GM21737 (cell line): Measurements from ENCODE around the gene ZG16.
A peak's percentile ranks its signal among the peaks of the same experiment; 100 is the strongest.
"Not testable (repeated sequence)": the region's sequence is repeated elsewhere in the genome, so short reads cannot be mapped to it uniquely, and the experiment has no call there.

Experiments
- ATAC-seq: cut with Tn5 transposase; IDR thresholded peaks from one replicate; pipeline ENCODE4 v1.9.1; 2021; ENCODE audit warnings: mild to moderate bottlenecking, moderate library complexity; ENCODE audit not compliant: unreplicated experiment

ZG16 gene, protein sequence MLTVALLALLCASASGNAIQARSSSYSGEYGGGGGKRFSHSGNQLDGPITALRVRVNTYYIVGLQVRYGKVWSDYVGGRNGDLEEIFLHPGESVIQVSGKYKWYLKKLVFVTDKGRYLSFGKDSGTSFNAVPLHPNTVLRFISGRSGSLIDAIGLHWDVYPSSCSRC

GRCh38 chr16:29777576-29778350 lies at the start of gene ZG16:
Gene ZG16 (plus strand): TSS chr16:29778256. CDS start chr16:29779267, 1,011 bp downstream.
- no peak for ATAC-seq

GRCh38 chr16:29729116-29729521 lies 48.9 kb upstream of the ZG16 start:
- ATAC-seq, result no peak

GRCh38 chr16:29730649-29731048 lies 47.4 kb upstream of the ZG16 start:
- ATAC-seq, result no peak

- ATAC-seq, result peak; percentile 63
Observed at GRCh38 chr16:29731768-29732601, 46.1 kb upstream of the ZG16 start.

- no peak for ATAC-seq
Observed at GRCh38 chr16:29734786-29735185, 43.3 kb upstream of the ZG16 start.

DNA sequence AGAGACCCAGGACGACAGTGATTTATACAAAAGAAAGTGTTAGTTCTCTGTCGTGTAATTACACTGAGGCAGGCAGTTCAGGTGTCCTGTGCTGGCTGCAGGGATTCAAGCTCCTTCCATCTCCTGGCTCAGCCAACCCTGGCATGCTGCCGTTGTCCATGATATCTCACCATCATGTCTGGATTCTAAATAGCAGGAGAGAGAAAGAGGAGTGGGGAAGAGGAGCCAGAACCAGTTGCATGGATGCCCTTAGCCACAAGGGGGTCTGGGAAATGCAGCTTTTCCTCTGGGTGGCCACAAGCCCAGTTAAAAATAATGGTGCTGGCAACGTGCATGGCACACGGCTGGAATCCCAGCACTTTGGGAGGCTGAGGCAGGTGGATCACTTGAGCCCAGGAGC lies 41.9 kb upstream of the ZG16 start:
- ATAC-seq, result no peak

DNA sequence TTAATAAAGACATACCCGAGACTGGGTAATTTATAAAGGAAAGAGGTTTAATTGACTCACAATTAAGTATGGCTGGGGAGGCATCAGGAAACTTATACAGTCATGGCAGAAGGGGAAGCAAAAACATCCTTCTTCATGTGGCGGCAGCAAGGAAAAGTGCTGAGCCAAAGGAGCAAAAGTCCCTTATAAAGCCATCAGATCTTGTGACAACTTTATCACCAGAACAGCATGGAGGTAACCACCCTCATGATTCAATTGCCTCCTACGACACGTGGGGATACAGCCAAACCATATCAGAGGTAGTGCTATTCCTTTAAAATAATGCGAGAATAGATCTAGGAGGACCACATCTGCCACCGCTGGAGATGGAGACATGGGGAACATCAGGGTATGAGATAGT lies 41.3 kb upstream of the ZG16 start:
- no peak for ATAC-seq

- ATAC-seq, result no peak
Observed at GRCh38 chr16:29737713-29738112, 40.3 kb upstream of the ZG16 start.

- ATAC-seq, result no peak
Observed at GRCh38 chr16:29738514-29738913, 39.5 kb upstream of the ZG16 start.

DNA sequence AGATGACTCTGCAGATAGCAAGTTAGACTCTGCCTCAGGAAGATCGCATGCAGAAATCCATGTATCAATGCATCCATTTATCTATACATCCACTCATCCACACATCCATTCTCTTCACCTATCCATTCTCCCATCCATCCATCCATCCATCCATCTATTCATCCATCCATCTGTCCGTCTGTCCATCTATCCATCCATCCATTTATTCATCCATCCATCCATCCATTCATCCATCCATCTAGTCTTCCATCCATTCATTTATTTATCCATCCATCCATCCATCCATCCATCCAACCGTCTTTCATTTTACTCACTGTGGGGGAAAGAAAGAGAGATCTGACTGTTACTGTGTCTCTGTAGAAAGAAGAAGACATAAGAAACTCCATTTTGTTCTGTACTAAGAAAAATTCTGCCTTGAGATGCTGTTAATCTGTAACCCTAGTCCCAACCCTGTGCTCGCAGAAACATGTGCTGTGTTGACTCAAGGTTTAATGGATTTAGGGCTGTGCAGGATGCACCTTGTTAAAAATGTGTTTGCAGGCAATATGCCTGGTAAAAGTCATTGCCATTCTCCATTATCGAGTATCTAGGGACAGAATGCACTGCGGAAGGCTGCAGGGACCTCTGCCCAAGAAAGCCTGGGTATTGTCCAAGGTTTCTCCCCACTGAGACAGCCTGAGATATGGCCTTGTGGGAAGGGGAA lies 38.0 kb upstream of the ZG16 start:
- ATAC-seq, result not testable (repeated sequence)

GRCh38 chr16:29740630-29741015 lies 37.4 kb upstream of the ZG16 start:
- ATAC-seq, result not testable (repeated sequence)

GRCh38 chr16:29742683-29743275 lies 35.3 kb upstream of the ZG16 start:
- ATAC-seq, result no peak

DNA sequence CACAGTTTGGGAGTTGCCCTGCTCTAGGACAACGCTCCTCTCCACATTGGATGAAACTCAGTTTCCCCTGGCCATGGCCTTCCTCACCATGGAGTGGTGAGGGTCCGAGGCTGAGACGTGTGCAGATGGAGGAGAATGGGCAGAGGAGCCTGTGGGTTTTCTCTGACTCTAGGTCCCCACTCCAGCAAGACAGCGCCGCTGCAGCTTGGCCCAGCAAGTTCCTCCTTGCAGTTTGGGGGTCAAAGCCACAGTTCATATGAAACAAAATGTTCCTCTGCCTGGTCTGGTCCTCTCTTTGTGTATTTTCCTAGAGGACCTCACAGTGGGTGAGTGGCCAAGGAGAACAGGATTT lies 34.6 kb upstream of the ZG16 start:
- ATAC-seq, result no peak

DNA sequence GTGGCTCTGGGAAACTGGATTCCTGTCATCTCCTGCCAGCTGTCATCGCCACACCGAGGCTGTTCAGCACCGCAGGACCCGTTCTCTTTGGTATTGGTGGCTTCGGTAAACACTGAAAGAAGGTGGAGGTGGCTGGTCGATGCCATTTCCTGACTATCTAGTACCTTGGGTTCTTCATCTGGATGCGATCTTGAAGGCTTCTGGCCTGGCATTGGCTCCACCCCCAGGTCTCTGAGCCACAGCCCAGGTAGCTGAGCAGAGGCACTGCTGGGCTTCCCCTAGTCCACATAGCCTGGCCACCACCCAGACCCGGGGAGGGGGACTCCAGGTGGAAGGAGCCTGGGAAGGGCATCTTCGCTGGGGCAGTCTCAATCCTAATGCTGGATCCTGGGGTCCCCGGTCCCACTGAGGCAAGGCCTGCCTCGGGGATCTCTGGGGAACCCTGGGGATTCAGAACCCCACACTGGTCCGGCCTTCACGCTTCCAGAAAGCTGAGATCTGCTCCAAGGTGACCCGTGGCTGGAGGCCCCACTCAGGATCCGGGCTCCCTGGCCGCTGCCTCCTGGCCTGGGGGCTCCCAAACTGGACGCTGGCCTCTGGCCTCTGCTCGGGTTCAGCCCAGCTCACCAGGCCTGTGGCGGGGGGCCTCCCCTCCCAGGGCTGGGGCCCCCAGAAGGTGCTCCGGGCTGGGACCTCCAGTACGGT lies 34.1 kb upstream of the ZG16 start:
- ATAC-seq, result no peak

- ATAC-seq, result no peak
Observed at GRCh38 chr16:29744541-29745101, 33.4 kb upstream of the ZG16 start.

DNA sequence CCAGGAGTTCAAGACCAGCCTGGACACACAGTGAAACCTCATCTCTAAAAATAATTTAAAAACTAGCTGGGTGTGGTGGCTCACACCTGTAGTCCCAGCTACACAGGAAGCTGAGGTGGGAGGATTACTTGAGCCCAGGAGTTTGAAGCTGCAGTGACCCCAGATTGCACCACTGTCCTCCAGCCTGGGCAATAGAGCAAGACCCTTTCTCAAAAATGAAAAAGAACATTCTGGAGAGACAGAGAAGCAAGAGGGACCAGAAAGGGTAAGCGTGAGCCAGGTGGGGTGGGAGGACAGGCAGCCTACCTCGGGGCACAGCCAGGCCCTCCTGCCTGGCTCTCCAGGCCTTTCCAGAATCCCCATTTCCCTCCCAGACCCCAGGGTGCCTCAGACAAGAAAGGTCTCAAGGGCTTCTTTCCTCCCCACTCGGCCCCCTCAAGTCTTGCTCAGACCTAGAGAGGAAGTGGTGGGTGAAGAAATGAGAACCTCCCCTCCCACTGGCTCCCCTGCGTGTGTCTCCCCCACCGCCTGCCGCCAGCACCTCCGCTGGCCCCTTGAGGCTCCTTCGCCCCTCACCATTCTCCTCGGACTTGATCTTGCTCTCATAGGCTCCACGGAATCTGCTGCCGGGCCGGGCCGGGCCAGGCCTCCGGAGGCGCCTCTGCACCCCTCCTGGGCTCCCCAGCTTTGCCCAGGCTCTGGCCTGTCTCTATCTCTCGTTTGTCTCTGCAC lies 32.8 kb upstream of the ZG16 start:
- ATAC-seq, result peak; percentile 26

DNA sequence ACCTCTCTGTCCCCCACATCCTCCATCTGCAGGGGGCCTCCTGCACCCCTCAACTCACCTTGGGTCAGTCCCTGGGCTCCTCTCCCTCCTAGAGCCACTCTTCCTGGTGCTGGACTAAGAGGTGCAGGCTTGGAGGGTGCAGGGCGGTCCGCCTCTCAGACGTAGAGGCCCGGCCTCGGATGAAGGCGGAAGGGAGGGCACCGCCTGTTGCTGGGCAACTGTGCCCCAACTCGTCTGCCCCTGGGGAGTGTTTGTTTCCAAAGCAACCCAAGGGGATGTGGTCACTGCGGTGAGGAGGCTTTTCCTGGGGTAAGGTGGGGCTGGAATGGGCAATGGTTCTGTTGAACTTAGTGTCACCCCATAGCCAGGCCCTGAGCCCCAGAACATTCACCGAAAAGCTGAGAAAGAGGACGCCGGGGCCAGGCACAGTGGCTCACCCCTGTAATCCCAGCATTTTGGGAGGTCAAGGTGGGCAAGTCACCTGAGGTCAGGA lies 32.2 kb upstream of the ZG16 start, which contains the start of gene C16orf54:
TSS of gene C16orf54 (minus strand) at position 138 of the 493 bp plus-strand sequence. CDS start 1,039 bp downstream, outside the sequence.
- ATAC-seq, result peak; percentile 77

GRCh38 chr16:29746518-29746917 lies 31.5 kb upstream of the ZG16 start:
- not testable (repeated sequence) for ATAC-seq
